ENCODE data around the gene CACNA1D. TPM values are rescaled to one million over a fixed set of nuclear protein-coding genes. Genes with fewer than 3 reads are reported as not detected.

CACNA1D gene
- total and polyA plus RNA-seq, 8 donors, result 5.3 to 22.8 (median 11.6) TPM

GRCh38 chr3:53811143-53811927 lies 316.9 kb downstream of the CACNA1D start:
- peaks cover 0 to 10% (median 0%) of the 10 kb centered on the region in 3 donors for H3K36me3 ChIP-seq
- intact Hi-C loops (cut with DNase I), result no loop called here
- H3K4me1 ChIP-seq, result peaks cover 5 to 10% (median 9%) of the 10 kb centered on the region in 3 donors
- no peak overlapping the region for H3K27ac ChIP-seq
- 89 to 90% methylated on average over 24 of the region's 24 CpGs for WGBS, 2 donors
- no peak for FAIRE-seq
- TF ChIP-seq, protein P1, sequence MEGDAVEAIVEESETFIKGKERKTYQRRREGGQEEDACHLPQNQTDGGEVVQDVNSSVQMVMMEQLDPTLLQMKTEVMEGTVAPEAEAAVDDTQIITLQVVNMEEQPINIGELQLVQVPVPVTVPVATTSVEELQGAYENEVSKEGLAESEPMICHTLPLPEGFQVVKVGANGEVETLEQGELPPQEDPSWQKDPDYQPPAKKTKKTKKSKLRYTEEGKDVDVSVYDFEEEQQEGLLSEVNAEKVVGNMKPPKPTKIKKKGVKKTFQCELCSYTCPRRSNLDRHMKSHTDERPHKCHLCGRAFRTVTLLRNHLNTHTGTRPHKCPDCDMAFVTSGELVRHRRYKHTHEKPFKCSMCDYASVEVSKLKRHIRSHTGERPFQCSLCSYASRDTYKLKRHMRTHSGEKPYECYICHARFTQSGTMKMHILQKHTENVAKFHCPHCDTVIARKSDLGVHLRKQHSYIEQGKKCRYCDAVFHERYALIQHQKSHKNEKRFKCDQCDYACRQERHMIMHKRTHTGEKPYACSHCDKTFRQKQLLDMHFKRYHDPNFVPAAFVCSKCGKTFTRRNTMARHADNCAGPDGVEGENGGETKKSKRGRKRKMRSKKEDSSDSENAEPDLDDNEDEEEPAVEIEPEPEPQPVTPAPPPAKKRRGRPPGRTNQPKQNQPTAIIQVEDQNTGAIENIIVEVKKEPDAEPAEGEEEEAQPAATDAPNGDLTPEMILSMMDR (IDR thresholded peaks at IDR 0.05), result no peak
- H3K4me3 ChIP-seq, result no peak overlapping the region
- ATAC-seq, result no peak
- DNase-seq, result peak in 2 of 6 donors; percentile 12 to 51
- no peaks in the 10 kb centered on the region for H3K9me3 ChIP-seq
- no peaks in the 10 kb centered on the region for H3K27me3 ChIP-seq

- FAIRE-seq (no peak), ATAC-seq (no peak), DNase-seq (no peak)
- H3K9me3 ChIP-seq, result no peaks in the 10 kb centered on the region
- peaks cover 0 to 1% (median 0%) of the 10 kb centered on the region in 3 donors for H3K4me1 ChIP-seq
- WGBS, 2 donors, result 84 to 86% methylated on average over 4 of the region's 4 CpGs
- TF ChIP-seq, protein P1 (IDR thresholded peaks at IDR 0.05), result no peak
- no peak overlapping the region for H3K4me3 ChIP-seq
- H3K36me3 ChIP-seq, result peaks cover 0 to 21% (median 6%) of the 10 kb centered on the region in 3 donors
- H3K27me3 ChIP-seq, result no peaks in the 10 kb centered on the region
- intact Hi-C loops (cut with DNase I), result no loop called here
- H3K27ac ChIP-seq, result no peak overlapping the region
These were observed 318.0 kb downstream of the CACNA1D start for GRCh38 chr3:53812434-53812833.

GRCh38 chr3:53813229-53813628 lies 318.8 kb downstream of the CACNA1D start:
- H3K27me3 ChIP-seq, result no peaks in the 10 kb centered on the region
- H3K36me3 ChIP-seq, result peaks cover 0 to 28% (median 14%) of the 10 kb centered on the region in 3 donors
- no peak for FAIRE-seq
- H3K27ac ChIP-seq, result no peak overlapping the region
- H3K9me3 ChIP-seq, result no peaks in the 10 kb centered on the region
- DNase-seq, result no peak
- 72 to 77% methylated on average over 5 of the region's 5 CpGs for WGBS, 2 donors
- intact Hi-C loops (cut with DNase I), result no loop called here
- TF ChIP-seq, protein P1 (IDR thresholded peaks at IDR 0.05), result no peak
- H3K4me1 ChIP-seq, result no peaks in the 10 kb centered on the region
- ATAC-seq, result no peak
- H3K4me3 ChIP-seq, result no peak overlapping the region

DNA sequence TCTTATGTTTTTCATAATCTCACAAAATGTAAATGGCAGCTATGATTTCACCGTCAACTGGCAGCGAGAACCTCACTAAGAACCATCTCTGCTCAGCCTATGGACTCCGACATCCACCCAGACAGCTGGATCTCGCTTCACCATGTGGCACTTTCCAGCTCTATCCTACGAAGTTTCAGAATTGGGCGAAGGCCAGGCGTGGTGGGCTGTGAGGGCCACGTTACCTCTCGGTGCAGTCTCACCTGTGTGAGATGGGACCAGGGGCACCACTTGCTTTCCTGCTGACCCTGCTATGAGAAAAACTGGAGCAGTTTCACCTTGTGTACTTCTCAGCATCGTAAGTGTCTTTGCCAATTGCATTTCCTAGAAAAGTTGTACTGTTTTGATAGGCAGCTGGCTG lies 319.5 kb downstream of the CACNA1D start:
- no peak for FAIRE-seq
- no peaks in the 10 kb centered on the region for H3K27me3 ChIP-seq
- H3K4me1 ChIP-seq, result no peaks in the 10 kb centered on the region
- no peak for ATAC-seq
- intact Hi-C loops (cut with DNase I), result no loop called here
- WGBS, 2 donors, result 87 to 88% methylated on average over 10 of the region's 10 CpGs
- peaks cover 0 to 34% (median 19%) of the 10 kb centered on the region in 3 donors for H3K36me3 ChIP-seq
- H3K9me3 ChIP-seq, result no peaks in the 10 kb centered on the region
- DNase-seq, result no peak
- H3K4me3 ChIP-seq, result no peak overlapping the region
- H3K27ac ChIP-seq, result no peak overlapping the region
- TF ChIP-seq, protein P1 (IDR thresholded peaks at IDR 0.05), result no peak

DNA sequence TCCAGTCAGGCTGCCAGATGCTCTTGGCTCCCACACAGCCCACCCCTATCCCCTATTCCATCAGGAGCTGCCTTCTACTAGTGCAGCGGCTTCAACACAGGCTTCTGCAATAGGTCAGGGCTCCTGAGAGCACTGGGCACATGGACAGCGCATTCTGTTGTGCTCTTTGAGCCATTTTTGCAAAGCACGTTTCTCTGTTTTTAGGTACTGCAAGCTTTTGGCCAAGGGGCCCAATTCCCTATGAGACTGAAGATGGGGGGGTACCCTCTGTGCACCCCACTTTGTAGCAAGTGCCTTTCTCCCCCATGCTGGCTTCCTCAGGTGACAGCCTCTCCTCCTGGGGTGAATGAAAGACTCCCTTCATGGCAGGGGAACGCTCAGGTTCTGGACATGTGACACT lies 320.7 kb downstream of the CACNA1D start:
- DNase-seq, result no peak
- FAIRE-seq, result no peak
- Histone ChIP-seq H3K27ac (no peak overlapping the region), H3K4me1 (no peaks in the 10 kb centered on the region), H3K4me3 (no peak overlapping the region), H3K27me3 (no peaks in the 10 kb centered on the region), H3K9me3 (no peaks in the 10 kb centered on the region), H3K36me3 (peaks cover 0 to 46% (median 30%) of the 10 kb centered on the region in 3 donors)
- intact Hi-C loops (cut with DNase I), result no loop called here
- TF ChIP-seq, protein P1 (IDR thresholded peaks at IDR 0.05), result no peak
- WGBS, 2 donors, result 94 to 97% methylated on average over 4 of the region's 4 CpGs
- no peak for ATAC-seq
